ENCODE data around the gene OR10C1.
"Not testable (repeated sequence)": the region's sequence is repeated elsewhere in the genome, so short reads cannot be mapped to it uniquely, and the experiment has no call there.

Gene OR10C1

GRCh38 chr6:29439006-29439405, at the start of gene OR10C1:
Gene OR10C1 (plus strand): TSS chr6:29439306. CDS start chr6:29440016, 710 bp downstream.
- DNase-seq (ENCODE audit: low spot score), result no peak

GRCh38 chr6:29395331-29395730, 43.8 kb upstream of the OR10C1 start, which contains the start of gene OR12D2:
Gene OR12D2 (plus strand): TSS chr6:29395631. CDS start chr6:29396700, 1,069 bp downstream.
- no peak for DNase-seq (ENCODE audit: low spot score)

GRCh38 chr6:29399525-29399924, 39.6 kb upstream of the OR10C1 start:
- DNase-seq (ENCODE audit: low spot score), result no peak

- DNase-seq (ENCODE audit: low spot score), result no peak
Measured at GRCh38 chr6:29403801-29404200, 35.3 kb upstream of the OR10C1 start.

- DNase-seq (ENCODE audit: low spot score), result no peak
Measured at GRCh38 chr6:29414588-29414987, 24.5 kb upstream of the OR10C1 start, which contains the start of gene OR12D1. Gene OR12D1 (plus strand): TSS chr6:29414928.

- DNase-seq (ENCODE audit: low spot score), result no peak
Measured at GRCh38 chr6:29419516-29419915, 19.6 kb upstream of the OR10C1 start.

GRCh38 chr6:29424168-29424567, 14.9 kb upstream of the OR10C1 start:
- DNase-seq (ENCODE audit: low spot score), result no peak

- no peak for DNase-seq (ENCODE audit: low spot score)
Measured at GRCh38 chr6:29424575-29424974, 14.5 kb upstream of the OR10C1 start.

- no peak for DNase-seq (ENCODE audit: low spot score)
Measured at GRCh38 chr6:29425075-29425474, 14.0 kb upstream of the OR10C1 start.

- no peak for DNase-seq (ENCODE audit: low spot score)
Measured at GRCh38 chr6:29426654-29427053, 12.5 kb upstream of the OR10C1 start.

GRCh38 chr6:29436730-29437129, 2.4 kb upstream of the OR10C1 start:
- DNase-seq (ENCODE audit: low spot score), result not testable (repeated sequence)

- DNase-seq (ENCODE audit: low spot score), result no peak
Measured at GRCh38 chr6:29442719-29443118, 3.6 kb downstream of the OR10C1 start.

GRCh38 chr6:29444031-29444430, 4.9 kb downstream of the OR10C1 start:
- not testable (repeated sequence) for DNase-seq (ENCODE audit: low spot score)

GRCh38 chr6:29447670-29448069, 8.6 kb downstream of the OR10C1 start:
- DNase-seq (ENCODE audit: low spot score), result no peak

- no peak for DNase-seq (ENCODE audit: low spot score)
Measured at GRCh38 chr6:29451471-29452193, 12.5 kb downstream of the OR10C1 start.

GRCh38 chr6:29456971-29457370, 17.9 kb downstream of the OR10C1 start, which contains the start of the genes OR11A1 and OR2H1:
Gene OR11A1 (minus strand): TSS chr6:29457071. CDS start chr6:29427641, 29,430 bp downstream.
Gene OR2H1 (plus strand): TSS chr6:29457155. CDS start chr6:29461770, 4,615 bp downstream.
- DNase-seq (ENCODE audit: low spot score), result no peak

GRCh38 chr6:29461021-29461814, 22.1 kb downstream of the OR10C1 start:
- DNase-seq (ENCODE audit: low spot score), result no peak

- DNase-seq (ENCODE audit: low spot score), result no peak
Measured at GRCh38 chr6:29462022-29462421, 22.9 kb downstream of the OR10C1 start.

- no peak for DNase-seq (ENCODE audit: low spot score)
Measured at GRCh38 chr6:29465279-29465678, 26.2 kb downstream of the OR10C1 start.

- no peak for DNase-seq (ENCODE audit: low spot score)
Measured at GRCh38 chr6:29465801-29466200, 26.7 kb downstream of the OR10C1 start.

GRCh38 chr6:29466241-29466640, 27.1 kb downstream of the OR10C1 start:
- no peak for DNase-seq (ENCODE audit: low spot score)

- no peak for DNase-seq (ENCODE audit: low spot score)
Measured at GRCh38 chr6:29474996-29475395, 35.9 kb downstream of the OR10C1 start.

GRCh38 chr6:29477923-29478450, 38.9 kb downstream of the OR10C1 start:
- DNase-seq (ENCODE audit: low spot score), result no peak
